ENCODE data around the gene ASB18.

- TF ChIP-seq CTCF (IDR thresholded peaks at IDR 0.05; ENCODE audit: low read depth, low read length, poor library complexity, severe bottlenecking) (no peak), EZH2phosphoT487 (IDR thresholded peaks at IDR 0.05; ENCODE audit: borderline replicate concordance, low read length) (no peak)
Observed at GRCh38 chr2:236205867-236206645, 58.1 kb downstream of the ASB18 start.
